HepG2 (cell line): ENCODE measurements around the gene GATC. TPM values are rescaled to one million over a fixed set of nuclear protein-coding genes. Genes with fewer than 3 reads are reported as not detected.
A peak's percentile ranks its signal among the peaks of the same experiment; 100 is the strongest.

Experiments
- ATAC-seq: fragments of 200-7000 bp; cut with Tn5 transposase; 3 replicates; pipeline ENCODE4 v1.9.1; 2020; ENCODE audit warnings: mild to moderate bottlenecking, moderate library complexity
- BruUV-seq: library from RNA; stranded (reverse); fragments of 400-500 nt; replicated peaks from 2 replicates; lab custom pipeline; 2021; lab: Mats Ljungman, UMichigan
- CTCF ChIA-PET: fragments of 300-600 bp; formaldehyde crosslinking; extraction: SDS; loops from one replicate; lab custom pipeline; 2021; ENCODE audit warnings: low total read pairs, inconsistent platforms, low intra/inter-chr PET ratio; lab: Yijun Ruan, JAX
- POLR2A ChIA-PET: fragments of 350-600 bp; sonication (Branson Sonifier 250); formaldehyde crosslinking; loops from one replicate; lab custom pipeline; 2020; ENCODE audit warnings: antibody characterized with exemption, inconsistent platforms; lab: Yijun Ruan, JAX
- DNase-seq: peaks from one replicate; pipeline ENCODE4 v3.0.0-alpha.2; 2015; ENCODE audit warnings: low spot score
- FAIRE-seq: peaks from 3 replicates; lab custom pipeline; 2011; peaks lifted over from hg19 to GRCh38; lab: Jason Lieb, UNC
- H2AFZ ChIP-seq: one replicate; pipeline ENCODE4 v1.6.1; 2011; ENCODE audit warnings: low read length, inconsistent platforms
- H3K27ac ChIP-seq: fragments of 300-600 bp; 3 replicates; pipeline ENCODE4 v1.8.0; 2011; ENCODE audit warnings: mixed run types, mild to moderate bottlenecking, mixed read lengths, low read length, inconsistent platforms; ENCODE audit not compliant: insufficient read depth; ENCODE audit errors: extremely low read length
- H3K27me3 ChIP-seq, 2 experiments: fragments of 200-600 bp in 1 of 2; 2 replicates in 1 of 2; 3 replicates in 1 of 2; pipeline versions ENCODE4 v1.6.0 to v1.8.0; 2011; ENCODE audit warnings: low read length in 2 of 2, mild to moderate bottlenecking in 2 of 2, moderate library complexity in 2 of 2, inconsistent platforms in 1 of 2; ENCODE audit not compliant: insufficient read depth in 2 of 2, control insufficient read depth in 1 of 2
- H3K36me3 ChIP-seq, 2 experiments: fragments of 200-600 bp in 1 of 2; replicated peaks in 1 of 2; 2 replicates in 1 of 2; 3 replicates in 1 of 2; pipeline versions ENCODE4 v1.5.1 to v1.8.0; 2011; ENCODE audit warnings: low read length in 2 of 2, inconsistent platforms in 1 of 2; ENCODE audit not compliant: insufficient read depth in 2 of 2, control insufficient read depth in 1 of 2
- H3K4me1 ChIP-seq: 2 replicates; pipeline ENCODE4 v1.5.1; 2012; ENCODE audit warnings: low read length, inconsistent platforms; ENCODE audit not compliant: insufficient read depth
- H3K4me2 ChIP-seq: 2 replicates; pipeline ENCODE4 v1.6.0; 2011; ENCODE audit warnings: low read depth, low read length, inconsistent platforms
- H3K4me3 ChIP-seq, 3 experiments: fragments of 200-600 bp in 1 of 3; sonication (generic), shearing (Covaris generic) in 1 of 3; replicated peaks in 1 of 3; 2 replicates each; pipeline ENCODE4 v1.5.1; 2011 to 2016; ENCODE audit warnings: low read length in 3 of 3, inconsistent platforms in 2 of 3, low read depth in 2 of 3, mild to moderate bottlenecking in 2 of 3, control low read depth in 1 of 3, mixed read lengths in 1 of 3; ENCODE audit not compliant: insufficient read depth in 1 of 3
- H3K79me2 ChIP-seq: one replicate; pipeline ENCODE4 v1.6.1; 2011; ENCODE audit warnings: low read length, inconsistent platforms; ENCODE audit not compliant: insufficient read depth
- H3K9ac ChIP-seq: 2 replicates; pipeline ENCODE4 v1.6.0; 2011; ENCODE audit warnings: mild to moderate bottlenecking, low read depth, low read length, inconsistent platforms; ENCODE audit not compliant: insufficient read depth
- H3K9me3 ChIP-seq: 2 replicates; pipeline ENCODE4 v1.5.1; 2012; ENCODE audit warnings: mild to moderate bottlenecking, low read length
- H4K20me1 ChIP-seq: 2 replicates; pipeline ENCODE4 v1.6.0; 2011; ENCODE audit warnings: inconsistent platforms, mild to moderate bottlenecking, low read length, moderate library complexity; ENCODE audit not compliant: insufficient read depth
- CBX5 ChIP-seq: sonication (generic); formaldehyde crosslinking; IDR thresholded peaks from 2 replicates; pipeline ENCODE4 v1.4.0; 2020; ENCODE audit warnings: missing genetic modification reagents, borderline replicate concordance
- HIVEP1 ChIP-seq: sonication (generic); formaldehyde crosslinking; IDR thresholded peaks from 2 replicates; pipeline ENCODE4 v1.4.0; 2020; ENCODE audit warnings: mild to moderate bottlenecking, missing genetic modification reagents
- HNRNPL ChIP-seq: fragments of 200-400 bp; formaldehyde crosslinking; IDR thresholded peaks from 2 replicates; pipeline ENCODE4 v1.6.1; 2017; ENCODE audit warnings: mild to moderate bottlenecking, low read depth, low read length
- MATR3 ChIP-seq: sonication (generic); formaldehyde crosslinking; IDR thresholded peaks from 2 replicates; pipeline ENCODE4 v1.4.0; 2020; ENCODE audit warnings: missing genetic modification reagents
- MEF2D ChIP-seq: sonication (generic); formaldehyde crosslinking; IDR thresholded peaks from 2 replicates; pipeline ENCODE4 v1.5.1; 2020; ENCODE audit warnings: mild to moderate bottlenecking, missing genetic modification reagents
- MTF2 ChIP-seq: sonication (generic); formaldehyde crosslinking; IDR thresholded peaks from 2 replicates; pipeline ENCODE4 v1.5.0; 2020; ENCODE audit warnings: missing genetic modification reagents, borderline replicate concordance
- NR2C2 ChIP-seq: sonication (generic); formaldehyde crosslinking; IDR thresholded peaks from 2 replicates; pipeline ENCODE4 v1.4.0; 2020; ENCODE audit warnings: missing genetic modification reagents, mild to moderate bottlenecking, moderate library complexity, borderline replicate concordance
- POLR2A ChIP-seq, 2 experiments: IDR thresholded peaks; 2 replicates each; pipeline ENCODE4 v1.6.1; 2011; ENCODE audit warnings: low read depth in 2 of 2, low read length in 2 of 2, mild to moderate bottlenecking in 1 of 2, moderate library complexity in 1 of 2; ENCODE audit not compliant: insufficient read depth in 1 of 2
- POLR2G ChIP-seq: fragments of 200-400 bp; formaldehyde crosslinking; IDR thresholded peaks from 2 replicates; pipeline ENCODE4 v1.6.1; 2018; ENCODE audit warnings: mild to moderate bottlenecking, low read depth, low read length, moderate library complexity
- RBFOX2 ChIP-seq: fragments of 200-400 bp; formaldehyde crosslinking; IDR thresholded peaks from 2 replicates; pipeline ENCODE4 v1.6.1; 2017; ENCODE audit warnings: low read depth, mild to moderate bottlenecking, low read length
- RBM22 ChIP-seq: fragments of 200-400 bp; formaldehyde crosslinking; optimal IDR thresholded peaks from 2 replicates; pipeline ENCODE3; 2017; ENCODE audit warnings: mild to moderate bottlenecking, low read length, moderate library complexity
- TCF7 ChIP-seq: sonication (generic); IDR thresholded peaks from 2 replicates; pipeline ENCODE4 v1.6.1; 2016; ENCODE audit warnings: antibody characterized with exemption, low read depth
- ZBTB20 ChIP-seq: sonication (generic); formaldehyde crosslinking; IDR thresholded peaks from 2 replicates; pipeline ENCODE4 v1.8.1; 2023; ENCODE audit warnings: missing genetic modification reagents, low read depth, mild to moderate bottlenecking, borderline replicate concordance
- ZNF17 ChIP-seq: sonication (generic); formaldehyde crosslinking; IDR thresholded peaks from 2 replicates; pipeline ENCODE4 v1.5.0; 2020; ENCODE audit warnings: mild to moderate bottlenecking, missing genetic modification reagents
- ZNF274 ChIP-seq: sonication (generic); formaldehyde crosslinking; IDR thresholded peaks from 2 replicates; pipeline ENCODE4 v1.5.1; 2020; ENCODE audit warnings: mild to moderate bottlenecking, missing genetic modification reagents
- ZNF546 ChIP-seq: sonication (generic); formaldehyde crosslinking; conservative IDR thresholded peaks from 2 replicates; pipeline ENCODE4 v1.8.1; 2023; ENCODE audit warnings: mild to moderate bottlenecking, missing genetic modification reagents
- ZNF569 ChIP-seq: sonication (generic); formaldehyde crosslinking; IDR thresholded peaks from 2 replicates; pipeline ENCODE4 v1.5.0; 2020; ENCODE audit warnings: mild to moderate bottlenecking, missing genetic modification reagents, moderate library complexity, borderline replicate concordance
- ZNF704 ChIP-seq: sonication (generic); formaldehyde crosslinking; IDR thresholded peaks from 2 replicates; pipeline ENCODE4 v1.8.1; 2023; ENCODE audit warnings: mild to moderate bottlenecking, inconsistent platforms, moderate library complexity, missing genetic modification reagents, borderline replicate concordance
- ZNF737 ChIP-seq: sonication (generic); formaldehyde crosslinking; IDR thresholded peaks from 2 replicates; pipeline ENCODE4 v1.5.0; 2020; ENCODE audit warnings: missing genetic modification reagents, mild to moderate bottlenecking, borderline replicate concordance
- ZNF775 ChIP-seq: sonication (generic); formaldehyde crosslinking; IDR thresholded peaks from 2 replicates; pipeline ENCODE4 v1.4.0; 2020; ENCODE audit warnings: missing genetic modification reagents, mild to moderate bottlenecking, moderate library complexity, borderline replicate concordance
- WGBS: methylation state at CpG from one replicate; pipeline ENCODE4 v1.1.6; 2017; ENCODE audit warnings: low lambda C conversion rate; 5-methylcytosine and 5-hydroxymethylcytosine counted together
- in situ Hi-C: cut with HindIII; loops from 2 replicates; pipeline ENCODE4 v1.10.0; 2017; ENCODE audit warnings: low pct_unique_long_range_greater_than_20kb; ENCODE audit not compliant: extremely low pct_ligation_motif_present
- intact Hi-C: fragments of 100-400 bp; cut with micrococcal nuclease; formaldehyde crosslinking; loops from one replicate; pipeline ENCODE4 v1.10.0; 2022; ENCODE audit not compliant: unreplicated experiment
- polyA plus RNA-seq, 8 experiments: library from polyadenylated mRNA; depleted of rRNA in 3 of 8; stranded (reverse) in 7 of 8; unstranded in 1 of 8; fragments of >200 nt; fragmentation: Illumina TruSeq in 4 of 8; extraction: Trizol in 4 of 8; gene quantifications; 2 replicates each; pipeline versions ENCODE4 v1.2.1 to v1.2.3, GENCODE V29; 2011 to 2016; ENCODE audit warnings: low read depth in 4 of 8, missing spikeins in 1 of 8, mixed read lengths in 1 of 8; ENCODE audit not compliant: insufficient read depth in 1 of 8
- total RNA-seq, 5 experiments: library from RNA; depleted of rRNA; stranded (reverse); fragments of >200 nt; fragmentation: Illumina TruSeq; extraction: Trizol; gene quantifications; 2 replicates each; pipeline ENCODE4 v1.2.3, GENCODE V29; 2016; ENCODE audit warnings: low read depth in 1 of 5
- TF ChIP-seq, protein P1 (sequence below): IDR thresholded peaks from 2 replicates; pipeline ENCODE4 v1.6.1; 2016; ENCODE audit warnings: mild to moderate bottlenecking, missing biosample characterization, missing genetic modification reagents
- TF ChIP-seq, protein P2 (sequence below): sonication (generic); formaldehyde crosslinking; IDR thresholded peaks from 2 replicates; pipeline ENCODE4 v1.5.1; 2020; ENCODE audit warnings: mild to moderate bottlenecking, moderate library complexity, missing genetic modification reagents
- TF ChIP-seq, protein P3 (sequence below): IDR thresholded peaks from 2 replicates; pipeline ENCODE4 v1.6.1; 2016; ENCODE audit warnings: missing compliant biosample characterization, missing genetic modification reagents, borderline replicate concordance

The GATC gene
- total and polyA plus RNA-seq, 2 of the 13 experiments (the other 11 are each of a cell fraction or from before 2014, with no cell fraction given): 17.7 to 29.7 TPM

DNA sequence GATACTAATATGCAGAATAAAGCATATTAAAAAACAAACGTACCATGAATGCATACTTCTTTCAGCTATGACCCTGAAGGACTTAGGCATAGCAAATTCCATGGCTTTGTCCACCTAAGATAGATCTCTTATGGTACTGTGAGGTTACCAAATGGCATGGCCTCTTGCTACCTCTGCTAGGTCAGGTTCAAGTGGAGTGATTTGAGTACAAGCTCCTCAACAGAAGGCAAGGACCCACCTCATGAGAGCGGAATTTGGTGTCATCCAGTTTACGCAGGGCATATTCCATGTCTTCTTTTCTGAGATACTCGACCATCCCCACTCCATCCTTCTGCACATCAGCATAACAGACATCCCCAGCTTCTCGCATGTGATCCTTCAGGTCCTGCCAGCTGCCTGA lies 17.5 kb downstream of the GATC start:
- peaks cover 27 to 73% of the 10 kb centered on the region in 2 experiments for H3K36me3 ChIP-seq
- FAIRE-seq: no peak

More for the DNA sequence above, 17.5 kb downstream of the GATC start:
- in situ Hi-C loops: no loop called here
- Histone ChIP-seq H3K79me2 (peaks cover 36% of the 10 kb centered on the region), H3K4me3 (no peak overlapping the region), H3K27ac (no peak overlapping the region), H3K4me2 (no peak overlapping the region), H2AFZ (no peak overlapping the region), H3K9me3 (no peaks in the 10 kb centered on the region), H4K20me1 (peaks cover 30% of the 10 kb centered on the region), H3K27me3 (no peaks in the 10 kb centered on the region), H3K4me1 (peaks cover 23% of the 10 kb centered on the region), H3K9ac (no peak overlapping the region)
- no TSS peak for BruUV-seq
- DNase-seq: no peak
- ATAC-seq: no peak
- ChIA-PET CTCF (no interaction called here), POLR2A (interaction anchor here (1.6 kb wide), 1 partner anchor 234 kb away, joined by 3 read pairs; no protein-coding TSS in a partner anchor)
- WGBS: 96% methylated on average over 5 of the region's 5 CpGs
- TF ChIP-seq, protein P1, sequence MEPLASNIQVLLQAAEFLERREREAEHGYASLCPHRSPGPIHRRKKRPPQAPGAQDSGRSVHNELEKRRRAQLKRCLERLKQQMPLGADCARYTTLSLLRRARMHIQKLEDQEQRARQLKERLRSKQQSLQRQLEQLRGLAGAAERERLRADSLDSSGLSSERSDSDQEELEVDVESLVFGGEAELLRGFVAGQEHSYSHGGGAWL (CRISPR knock-in tag): no peak
- no peak for TF ChIP-seq ZNF704 (CRISPR knock-in tag)
- no peak for TF ChIP-seq NR2C2 (CRISPR knock-in tag)
- TF ChIP-seq, protein P2, sequence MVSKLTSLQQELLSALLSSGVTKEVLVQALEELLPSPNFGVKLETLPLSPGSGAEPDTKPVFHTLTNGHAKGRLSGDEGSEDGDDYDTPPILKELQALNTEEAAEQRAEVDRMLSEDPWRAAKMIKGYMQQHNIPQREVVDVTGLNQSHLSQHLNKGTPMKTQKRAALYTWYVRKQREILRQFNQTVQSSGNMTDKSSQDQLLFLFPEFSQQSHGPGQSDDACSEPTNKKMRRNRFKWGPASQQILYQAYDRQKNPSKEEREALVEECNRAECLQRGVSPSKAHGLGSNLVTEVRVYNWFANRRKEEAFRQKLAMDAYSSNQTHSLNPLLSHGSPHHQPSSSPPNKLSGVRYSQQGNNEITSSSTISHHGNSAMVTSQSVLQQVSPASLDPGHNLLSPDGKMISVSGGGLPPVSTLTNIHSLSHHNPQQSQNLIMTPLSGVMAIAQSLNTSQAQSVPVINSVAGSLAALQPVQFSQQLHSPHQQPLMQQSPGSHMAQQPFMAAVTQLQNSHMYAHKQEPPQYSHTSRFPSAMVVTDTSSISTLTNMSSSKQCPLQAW: no peak
- no peak for TF ChIP-seq TCF7
- no peak for TF ChIP-seq MEF2D (CRISPR knock-in tag)
- TF ChIP-seq ZNF775: no peak
- TF ChIP-seq CBX5: no peak
- TF ChIP-seq ZNF569 (CRISPR knock-in tag): no peak
- no peak for TF ChIP-seq ZNF737 (CRISPR knock-in tag)
- TF ChIP-seq, protein P3, sequence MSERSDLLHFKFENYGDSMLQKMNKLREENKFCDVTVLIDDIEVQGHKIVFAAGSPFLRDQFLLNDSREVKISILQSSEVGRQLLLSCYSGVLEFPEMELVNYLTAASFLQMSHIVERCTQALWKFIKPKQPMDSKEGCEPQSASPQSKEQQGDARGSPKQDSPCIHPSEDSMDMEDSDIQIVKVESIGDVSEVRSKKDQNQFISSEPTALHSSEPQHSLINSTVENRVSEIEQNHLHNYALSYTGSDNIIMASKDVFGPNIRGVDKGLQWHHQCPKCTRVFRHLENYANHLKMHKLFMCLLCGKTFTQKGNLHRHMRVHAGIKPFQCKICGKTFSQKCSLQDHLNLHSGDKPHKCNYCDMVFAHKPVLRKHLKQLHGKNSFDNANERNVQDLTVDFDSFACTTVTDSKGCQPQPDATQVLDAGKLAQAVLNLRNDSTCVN (CRISPR knock-in tag): no peak
- TF ChIP-seq POLR2A (IDR thresholded peaks at IDR 0.05; ENCODE audit: insufficient read depth in 1 of 2, low read depth in 2 of 2, low read length in 2 of 2): no peak
- TF ChIP-seq RBFOX2: peak; percentile 48
- TF ChIP-seq RBM22: peak; percentile 78
- TF ChIP-seq MTF2: no peak
- peak; percentile 6; the same call in 1 of the 2 replicates for TF ChIP-seq POLR2G
- no peak for TF ChIP-seq HIVEP1 (CRISPR knock-in tag)
- no peak for TF ChIP-seq ZNF17 (CRISPR knock-in tag)
- TF ChIP-seq ZNF274 (CRISPR knock-in tag): no peak
- TF ChIP-seq ZNF546 (CRISPR knock-in tag): no peak
- no peak for TF ChIP-seq HNRNPL
- no peak for TF ChIP-seq ZBTB20 (CRISPR knock-in tag)
- TF ChIP-seq MATR3 (CRISPR knock-in tag): no peak
- intact Hi-C loops: no loop called here
